Measurements from ENCODE around the gene TIMM44.
A peak's percentile ranks its signal among the peaks of the same experiment; 100 is the strongest.
"Not testable (repeated sequence)": the region's sequence is repeated elsewhere in the genome, so short reads cannot be mapped to it uniquely, and the experiment has no call there.

TIMM44 gene

GRCh38 chr19:7942981-7943443 is 454 bp downstream of the TIMM44 start:
- no peak for DNase-seq

GRCh38 chr19:7941895-7942596 is 1.4 kb downstream of the TIMM44 start:
- no peak for DNase-seq

- DNase-seq = no peak
Observed at GRCh38 chr19:7940841-7941240, 2.6 kb downstream of the TIMM44 start.

- DNase-seq = no peak
Observed at GRCh38 chr19:7934766-7935165, 8.7 kb downstream of the TIMM44 start.

GRCh38 chr19:7933828-7934725 is 9.4 kb downstream of the TIMM44 start:
- no peak for DNase-seq

- no peak for DNase-seq
Observed at GRCh38 chr19:7933411-7933810, 10.1 kb downstream of the TIMM44 start.

- no peak for DNase-seq
Observed at GRCh38 chr19:7932930-7933300, 10.6 kb downstream of the TIMM44 start.

- no peak for DNase-seq
Observed at GRCh38 chr19:7932276-7932929, 11.1 kb downstream of the TIMM44 start.

GRCh38 chr19:7931221-7932061 is 12.0 kb downstream of the TIMM44 start:
- no peak for DNase-seq

GRCh38 chr19:7930765-7931164 is 12.7 kb downstream of the TIMM44 start:
- no peak for DNase-seq

- not testable (repeated sequence) for DNase-seq
Observed at GRCh38 chr19:7930030-7930429, 13.4 kb downstream of the TIMM44 start.

- peak; percentile 36 for DNase-seq
Observed at GRCh38 chr19:7928741-7929701, 14.4 kb downstream of the TIMM44 start.

- no peak for DNase-seq
Observed at GRCh38 chr19:7928334-7928706, 15.1 kb downstream of the TIMM44 start.

GRCh38 chr19:7927605-7928333 is 15.7 kb downstream of the TIMM44 start:
- DNase-seq = no peak

GRCh38 chr19:7926727-7927604 is 16.5 kb downstream of the TIMM44 start:
- no peak for DNase-seq

- no peak for DNase-seq
Observed at GRCh38 chr19:7926021-7926726, 17.3 kb downstream of the TIMM44 start, which contains the start of gene CTXN1. Gene CTXN1 (minus strand): TSS chr19:7926135. CDS start chr19:7925538, 597 bp downstream.

- no peak for DNase-seq
Observed at GRCh38 chr19:7925171-7925851, 18.2 kb downstream of the TIMM44 start.

- DNase-seq = no peak
Observed at GRCh38 chr19:7924651-7925170, 18.8 kb downstream of the TIMM44 start.

Data from DMS 273 treated with DMSO at 0.1 percent for 48 hours (cell line).